HL-60 (cell line): ENCODE measurements around the gene HSDL1.

Experiments
- DNase-seq, 2 experiments: peaks; one replicate each; pipeline ENCODE4 v3.0.0-alpha.2; 2010 to 2020; ENCODE audit warnings: low read depth in 1 of 2, low spot score in 1 of 2
- H3K27ac ChIP-seq: fragments of 250-450 bp; sonication (Bioruptor Pico); replicated peaks from 2 replicates; pipeline ENCODE4 v1.5.1; 2020; ENCODE audit warnings: mild to moderate bottlenecking, moderate library complexity
- H3K27me3 ChIP-seq: fragments of 250-450 bp; sonication (Bioruptor Pico); 2 replicates; pipeline ENCODE4 v1.5.1; 2021; ENCODE audit warnings: mild to moderate bottlenecking, moderate library complexity; ENCODE audit not compliant: insufficient read depth, poor library complexity, severe bottlenecking
- H3K4me3 ChIP-seq: replicated peaks from 2 replicates; pipeline ENCODE4 v1.5.1; 2011; ENCODE audit warnings: mild to moderate bottlenecking, control low read depth, low read length; ENCODE audit not compliant: insufficient read depth
- GABPA ChIP-seq: IDR thresholded peaks from 2 replicates; pipeline ENCODE4 v1.6.1; 2012; ENCODE audit warnings: low read depth
- POLR2AphosphoS5 ChIP-seq: IDR thresholded peaks from 2 replicates; pipeline ENCODE4 v1.6.1; 2012; ENCODE audit warnings: low read depth
- SPI1 ChIP-seq: IDR thresholded peaks from 2 replicates; pipeline ENCODE4 v1.6.1; 2012; ENCODE audit warnings: low read depth, mild to moderate bottlenecking, borderline replicate concordance
- TF ChIP-seq, protein P1 (sequence below): IDR thresholded peaks from 2 replicates; pipeline ENCODE4 v1.6.1; 2012; ENCODE audit warnings: low read depth; ENCODE audit not compliant: insufficient replicate concordance
- TF ChIP-seq, protein P2 (sequence below): IDR thresholded peaks from one replicate; pipeline ENCODE4 v1.5.1; 2011; ENCODE audit warnings: low read length, control low read depth, inconsistent platforms; ENCODE audit not compliant: insufficient read depth

The HSDL1 gene

DNA sequence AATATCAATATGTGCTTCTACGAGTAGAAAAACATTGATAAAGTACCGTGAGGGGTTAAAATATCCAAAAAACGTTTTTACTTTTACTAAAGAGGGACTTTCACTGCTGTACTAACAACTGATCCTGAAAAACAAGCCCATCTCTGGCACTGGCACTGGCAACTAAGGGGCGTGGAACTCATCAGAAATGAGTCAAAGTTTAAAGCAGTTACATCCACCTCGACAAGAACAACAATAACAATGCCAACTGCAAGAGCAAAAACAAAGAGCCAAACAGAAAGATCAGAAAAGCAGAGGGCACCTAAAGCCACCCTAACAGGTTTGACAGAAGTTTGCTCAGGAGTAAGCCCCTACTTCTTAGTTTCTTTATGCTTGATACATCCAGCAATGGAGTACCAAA is 41.3 kb downstream of the HSDL1 start:
- TF ChIP-seq SPI1 (no peak), GABPA (no peak), POLR2AphosphoS5 (no peak)
- TF ChIP-seq, protein P1, sequence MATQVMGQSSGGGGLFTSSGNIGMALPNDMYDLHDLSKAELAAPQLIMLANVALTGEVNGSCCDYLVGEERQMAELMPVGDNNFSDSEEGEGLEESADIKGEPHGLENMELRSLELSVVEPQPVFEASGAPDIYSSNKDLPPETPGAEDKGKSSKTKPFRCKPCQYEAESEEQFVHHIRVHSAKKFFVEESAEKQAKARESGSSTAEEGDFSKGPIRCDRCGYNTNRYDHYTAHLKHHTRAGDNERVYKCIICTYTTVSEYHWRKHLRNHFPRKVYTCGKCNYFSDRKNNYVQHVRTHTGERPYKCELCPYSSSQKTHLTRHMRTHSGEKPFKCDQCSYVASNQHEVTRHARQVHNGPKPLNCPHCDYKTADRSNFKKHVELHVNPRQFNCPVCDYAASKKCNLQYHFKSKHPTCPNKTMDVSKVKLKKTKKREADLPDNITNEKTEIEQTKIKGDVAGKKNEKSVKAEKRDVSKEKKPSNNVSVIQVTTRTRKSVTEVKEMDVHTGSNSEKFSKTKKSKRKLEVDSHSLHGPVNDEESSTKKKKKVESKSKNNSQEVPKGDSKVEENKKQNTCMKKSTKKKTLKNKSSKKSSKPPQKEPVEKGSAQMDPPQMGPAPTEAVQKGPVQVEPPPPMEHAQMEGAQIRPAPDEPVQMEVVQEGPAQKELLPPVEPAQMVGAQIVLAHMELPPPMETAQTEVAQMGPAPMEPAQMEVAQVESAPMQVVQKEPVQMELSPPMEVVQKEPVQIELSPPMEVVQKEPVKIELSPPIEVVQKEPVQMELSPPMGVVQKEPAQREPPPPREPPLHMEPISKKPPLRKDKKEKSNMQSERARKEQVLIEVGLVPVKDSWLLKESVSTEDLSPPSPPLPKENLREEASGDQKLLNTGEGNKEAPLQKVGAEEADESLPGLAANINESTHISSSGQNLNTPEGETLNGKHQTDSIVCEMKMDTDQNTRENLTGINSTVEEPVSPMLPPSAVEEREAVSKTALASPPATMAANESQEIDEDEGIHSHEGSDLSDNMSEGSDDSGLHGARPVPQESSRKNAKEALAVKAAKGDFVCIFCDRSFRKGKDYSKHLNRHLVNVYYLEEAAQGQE, result no peak
- TF ChIP-seq, protein P2, sequence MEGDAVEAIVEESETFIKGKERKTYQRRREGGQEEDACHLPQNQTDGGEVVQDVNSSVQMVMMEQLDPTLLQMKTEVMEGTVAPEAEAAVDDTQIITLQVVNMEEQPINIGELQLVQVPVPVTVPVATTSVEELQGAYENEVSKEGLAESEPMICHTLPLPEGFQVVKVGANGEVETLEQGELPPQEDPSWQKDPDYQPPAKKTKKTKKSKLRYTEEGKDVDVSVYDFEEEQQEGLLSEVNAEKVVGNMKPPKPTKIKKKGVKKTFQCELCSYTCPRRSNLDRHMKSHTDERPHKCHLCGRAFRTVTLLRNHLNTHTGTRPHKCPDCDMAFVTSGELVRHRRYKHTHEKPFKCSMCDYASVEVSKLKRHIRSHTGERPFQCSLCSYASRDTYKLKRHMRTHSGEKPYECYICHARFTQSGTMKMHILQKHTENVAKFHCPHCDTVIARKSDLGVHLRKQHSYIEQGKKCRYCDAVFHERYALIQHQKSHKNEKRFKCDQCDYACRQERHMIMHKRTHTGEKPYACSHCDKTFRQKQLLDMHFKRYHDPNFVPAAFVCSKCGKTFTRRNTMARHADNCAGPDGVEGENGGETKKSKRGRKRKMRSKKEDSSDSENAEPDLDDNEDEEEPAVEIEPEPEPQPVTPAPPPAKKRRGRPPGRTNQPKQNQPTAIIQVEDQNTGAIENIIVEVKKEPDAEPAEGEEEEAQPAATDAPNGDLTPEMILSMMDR, result no peak
- DNase-seq, result no peak
- Histone ChIP-seq H3K27me3 (no peaks in the 10 kb centered on the region), H3K27ac (no peak overlapping the region), H3K4me3 (no peak overlapping the region)

DNA sequence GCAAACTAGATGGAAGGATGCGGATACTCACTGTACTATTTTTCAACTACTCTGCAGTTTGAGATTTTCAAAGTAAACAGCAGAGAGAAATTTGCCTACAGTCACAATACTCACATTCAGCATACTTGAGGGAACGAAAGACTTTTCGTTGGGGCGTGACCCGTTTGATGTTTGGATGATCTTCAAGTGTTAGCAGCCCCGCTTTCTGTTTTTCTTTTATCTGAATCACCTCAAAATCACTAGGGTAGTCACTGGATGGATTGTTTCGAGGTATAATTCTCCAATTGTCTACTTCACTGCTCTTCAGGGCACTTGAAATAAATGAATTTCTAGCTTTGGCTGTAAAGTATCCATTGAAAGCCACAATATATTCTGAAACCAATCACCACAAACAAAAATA is 46.0 kb downstream of the HSDL1 start:
- H3K4me3 ChIP-seq, result no peak overlapping the region
- no peak for DNase-seq
- TF ChIP-seq, protein P2, result no peak
- no peak for TF ChIP-seq SPI1
- no peak overlapping the region for H3K27ac ChIP-seq
- no peaks in the 10 kb centered on the region for H3K27me3 ChIP-seq

DNA sequence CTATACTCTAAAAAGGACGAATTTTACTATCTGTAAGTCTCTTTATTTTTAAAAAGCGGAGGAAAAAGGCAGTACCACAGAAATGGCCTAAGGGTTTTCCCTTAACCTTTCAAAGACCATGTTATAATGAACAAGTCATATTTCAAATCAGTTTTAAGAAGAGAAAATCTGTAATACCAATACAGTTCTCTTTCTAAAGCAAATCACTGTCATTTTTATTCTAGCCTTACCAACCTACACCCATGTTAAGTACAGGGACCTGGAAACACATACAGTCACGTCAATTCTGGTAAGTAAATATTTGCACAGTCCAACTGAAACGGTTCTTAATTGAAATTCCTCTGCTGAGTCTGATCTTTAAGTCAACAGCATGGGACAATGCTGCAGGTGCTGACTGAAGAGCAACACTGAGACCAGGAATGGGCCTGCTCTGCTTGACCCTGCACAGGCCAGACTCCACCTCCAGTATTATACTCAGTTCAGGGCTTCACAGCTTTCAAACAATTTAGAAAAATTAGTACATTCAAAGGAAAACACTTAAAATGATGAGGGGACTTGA is 48.5 kb downstream of the HSDL1 start:
- H3K4me3 ChIP-seq, result no peak overlapping the region
- TF ChIP-seq SPI1 (no peak), POLR2AphosphoS5 (no peak), GABPA (no peak)
- TF ChIP-seq, protein P2, result no peak
- TF ChIP-seq, protein P1, result no peak
- DNase-seq, result no peak
- no peaks in the 10 kb centered on the region for H3K27me3 ChIP-seq
- H3K27ac ChIP-seq, result no peak overlapping the region

DNA sequence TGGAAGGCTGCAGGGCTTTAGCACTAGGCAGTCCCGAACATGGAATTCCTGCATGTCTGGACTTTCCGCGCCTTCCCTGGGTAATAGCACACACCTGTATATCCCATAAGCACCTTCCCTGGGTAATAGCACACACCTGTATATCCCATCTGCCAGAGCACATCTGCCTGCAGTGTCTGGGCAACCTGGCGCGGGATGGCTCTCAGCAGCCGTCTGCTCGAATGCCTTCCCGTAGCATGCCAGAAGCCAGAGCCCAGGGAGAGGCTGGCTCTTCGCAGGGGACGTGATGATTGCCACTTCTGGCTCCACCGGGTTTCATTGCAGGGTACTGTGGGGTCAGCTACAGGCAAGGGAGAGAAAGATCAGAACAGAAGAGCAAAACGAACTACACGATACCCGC is 49.5 kb downstream of the HSDL1 start:
- Histone ChIP-seq H3K4me3 (no peak overlapping the region), H3K27me3 (no peaks in the 10 kb centered on the region), H3K27ac (no peak overlapping the region)
- TF ChIP-seq, protein P1, result no peak
- TF ChIP-seq POLR2AphosphoS5 (no peak), SPI1 (no peak), GABPA (no peak)
- TF ChIP-seq, protein P2, result no peak
- no peak for DNase-seq
